Measurements from ENCODE around the gene ZBTB16. TPM values are rescaled to one million over a fixed set of nuclear protein-coding genes. Genes with fewer than 3 reads are reported as not detected.
A peak's percentile ranks its signal among the peaks of the same experiment; 100 is the strongest.

The ZBTB16 gene
- total RNA-seq, 1 experiment from 2014 or later, result not detected

DNA sequence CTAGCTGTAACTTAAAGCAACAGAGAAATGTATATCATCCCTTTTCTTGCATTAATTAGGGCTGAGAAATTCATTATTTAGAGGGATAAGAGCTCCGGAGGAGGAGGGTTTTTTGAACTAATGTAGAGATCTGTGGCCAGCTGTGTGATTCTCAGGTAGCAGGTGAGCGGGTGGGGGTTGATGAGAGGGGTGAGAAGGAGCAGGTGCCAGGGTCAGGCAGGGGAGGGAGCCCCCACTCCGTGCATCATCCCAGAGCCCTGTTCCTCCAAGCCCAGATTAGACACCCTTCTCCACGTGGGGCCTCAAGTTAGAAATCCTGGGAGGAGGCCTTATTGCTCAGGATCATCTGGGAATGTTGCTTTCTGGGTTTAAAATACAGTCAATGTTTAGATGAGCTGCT is 24.9 kb downstream of the ZBTB16 start:
- DNase-seq (ENCODE audit: low read depth), result no peak

DNA sequence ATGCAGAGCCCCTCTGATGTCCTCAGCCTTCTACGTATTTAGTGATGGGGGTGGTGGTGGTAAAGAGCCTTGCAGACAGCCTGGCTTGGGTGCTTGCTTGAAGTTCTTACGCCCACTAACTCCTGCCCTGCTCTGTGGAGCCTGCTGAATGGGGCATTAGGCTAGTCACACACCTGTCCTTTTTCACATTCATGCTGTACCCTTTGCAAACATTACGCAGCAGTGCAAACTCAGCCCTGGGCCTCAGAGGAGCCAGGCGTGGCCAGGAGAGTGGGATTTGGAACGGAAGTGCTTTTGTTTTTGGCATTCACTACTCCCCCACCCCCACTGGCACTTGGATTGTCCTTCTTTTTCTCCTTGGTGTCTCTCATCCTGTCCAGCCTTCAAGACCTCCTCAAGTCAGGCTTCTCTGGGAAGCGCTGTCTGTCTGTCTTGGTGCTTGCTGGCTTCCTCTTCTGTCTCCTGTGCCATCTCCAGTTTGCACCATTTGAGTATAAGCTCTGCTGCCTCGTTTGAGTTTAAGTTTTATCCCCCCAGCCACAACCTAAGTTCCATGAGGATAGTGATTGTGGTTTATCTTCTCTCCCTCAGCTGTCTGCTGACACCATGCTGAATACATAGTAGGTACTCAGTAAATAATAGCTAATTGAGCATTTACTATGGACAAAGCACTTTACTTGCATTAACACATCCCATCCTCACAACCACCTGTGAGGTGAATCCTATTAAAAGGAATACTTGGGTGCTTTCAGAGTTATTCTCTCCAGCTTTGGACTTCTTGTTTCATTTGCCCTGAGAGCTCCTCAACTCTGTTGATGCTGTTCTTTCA is 26.7 kb downstream of the ZBTB16 start:
- no peak for DNase-seq (ENCODE audit: low read depth)

DNA sequence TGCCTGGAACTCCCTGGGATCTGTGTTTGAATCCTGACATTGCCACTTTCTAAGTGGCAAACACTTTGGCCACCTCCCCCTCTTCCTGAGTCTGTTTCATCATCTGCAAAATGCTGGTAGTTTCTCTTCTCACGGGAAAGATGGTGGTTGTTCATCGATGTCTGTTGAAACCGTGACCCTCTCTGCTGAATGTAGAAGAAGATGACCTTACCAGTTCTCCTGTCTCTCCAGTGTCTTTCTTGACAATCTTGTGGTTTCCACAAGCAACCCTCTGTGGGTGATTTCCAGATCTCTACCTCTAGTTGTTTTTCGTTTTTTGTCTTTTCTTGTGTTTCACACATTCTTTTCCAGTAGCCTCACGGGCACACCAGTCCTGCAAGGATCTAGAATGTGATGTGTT is 27.5 kb downstream of the ZBTB16 start:
- no peak for DNase-seq (ENCODE audit: low read depth)

DNA sequence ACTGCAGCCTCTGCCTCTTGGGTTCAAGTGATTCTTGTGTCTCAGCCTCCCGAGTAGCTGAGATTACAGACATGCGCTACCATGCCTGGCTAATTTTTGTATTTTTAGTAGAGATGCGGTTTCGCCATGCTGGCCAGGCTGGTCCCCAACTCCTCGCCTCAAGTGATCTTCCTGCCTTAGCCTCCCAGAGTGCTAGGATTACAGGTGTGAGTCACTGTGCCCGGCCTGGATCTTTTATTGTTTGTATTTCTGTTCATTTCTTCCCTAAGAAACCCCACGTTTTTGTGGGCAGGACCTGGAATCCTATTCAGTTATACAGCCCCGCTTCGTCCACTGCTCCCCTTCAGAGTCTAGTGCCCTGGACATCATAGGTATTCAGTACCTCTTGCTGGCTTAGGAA is 28.7 kb downstream of the ZBTB16 start:
- peak; percentile 65 for DNase-seq (ENCODE audit: low read depth)

DNA sequence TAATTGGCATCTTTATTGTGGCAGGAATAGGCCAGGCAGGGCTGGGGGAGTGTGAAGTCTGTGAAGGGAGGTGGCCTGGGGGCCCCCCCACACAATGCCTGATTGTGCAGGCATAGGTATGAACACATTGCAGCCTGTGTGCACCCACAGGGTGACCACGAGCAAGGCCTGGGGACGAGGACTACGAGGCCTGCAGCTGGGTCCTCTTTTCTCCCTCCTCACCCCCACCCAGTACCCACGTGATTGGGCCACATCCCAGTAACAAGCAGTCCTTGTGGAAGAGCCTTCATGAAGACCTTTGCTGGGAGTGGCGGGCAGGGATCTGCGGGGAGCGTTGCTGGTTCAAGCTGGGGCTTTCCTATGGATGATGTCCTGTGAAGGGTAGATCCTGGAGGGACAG is 29.3 kb downstream of the ZBTB16 start:
- no peak for DNase-seq (ENCODE audit: low read depth)

DNA sequence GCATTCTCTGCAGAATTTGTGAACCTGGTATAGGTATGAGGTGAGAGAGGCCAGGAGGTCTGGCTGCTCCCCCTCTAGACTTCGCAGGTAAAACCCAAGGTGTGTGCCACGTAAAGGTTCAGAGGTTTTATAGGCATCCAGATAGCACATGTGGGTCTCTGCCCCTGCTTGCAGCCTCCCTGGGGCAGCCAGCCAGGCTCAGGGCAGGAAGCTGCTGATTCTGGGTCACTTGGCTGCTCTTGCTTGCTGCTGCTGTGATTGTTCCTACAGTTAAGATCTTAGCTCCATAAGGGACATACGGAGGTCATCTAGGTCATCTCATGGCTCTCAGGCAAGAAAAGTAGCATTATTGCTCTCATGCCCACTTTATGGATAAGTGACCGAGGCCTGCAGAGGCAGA is 30.2 kb downstream of the ZBTB16 start:
- no peak for DNase-seq (ENCODE audit: low read depth)

DNA sequence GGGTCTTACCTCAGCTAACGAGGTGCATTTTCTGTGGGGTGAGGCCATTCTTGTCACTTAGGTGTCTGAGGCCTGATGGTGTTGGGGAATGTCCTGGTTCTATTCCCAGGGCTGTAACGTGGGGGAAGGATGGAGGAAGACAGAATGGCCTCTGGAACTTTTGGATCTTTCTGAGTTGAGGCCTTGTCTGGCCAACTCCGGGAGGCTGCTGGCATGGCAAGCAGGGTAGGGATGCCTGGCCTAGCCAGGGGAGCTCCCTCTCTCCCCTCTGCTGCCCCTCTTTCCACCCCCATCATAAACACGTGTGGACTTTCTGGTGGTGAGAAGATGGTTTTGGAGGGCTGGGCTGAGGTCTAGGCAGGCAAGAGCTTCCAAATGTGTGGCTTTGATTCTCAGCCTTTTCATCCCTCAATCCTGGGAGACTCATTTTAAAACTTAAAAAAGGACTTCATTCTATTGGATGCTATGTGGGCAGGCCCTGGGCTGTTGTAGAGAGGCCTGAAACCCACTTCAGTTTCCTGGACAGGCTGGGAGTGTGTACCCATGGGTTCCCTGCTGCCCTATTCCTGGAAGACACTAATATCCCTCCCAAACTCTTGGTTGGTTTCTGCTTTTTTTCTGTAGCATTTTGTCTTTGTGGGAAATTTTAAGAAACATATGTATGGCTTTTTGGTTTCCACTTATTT is 30.9 kb downstream of the ZBTB16 start:
- DNase-seq (ENCODE audit: low read depth), result no peak

DNA sequence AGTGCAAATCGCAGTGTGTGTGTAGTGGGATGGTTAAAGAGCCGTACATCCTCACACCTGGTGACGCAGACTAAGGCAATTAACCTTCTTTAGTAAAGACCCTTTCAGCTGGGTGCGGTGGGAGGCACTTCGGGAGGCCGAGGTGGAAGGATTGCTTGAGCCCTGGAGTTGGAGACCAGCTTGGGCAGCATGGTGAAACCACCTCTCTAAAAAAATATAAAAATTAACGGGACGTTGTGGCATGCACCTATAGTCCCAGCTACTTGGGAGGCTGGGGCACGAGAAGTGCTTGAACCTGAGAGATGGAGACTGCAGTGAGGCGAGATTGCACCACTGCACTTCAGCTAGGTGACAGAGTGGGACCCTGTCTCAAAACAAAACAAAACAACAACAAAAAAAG is 31.5 kb downstream of the ZBTB16 start:
- no peak for DNase-seq (ENCODE audit: low read depth)

DNA sequence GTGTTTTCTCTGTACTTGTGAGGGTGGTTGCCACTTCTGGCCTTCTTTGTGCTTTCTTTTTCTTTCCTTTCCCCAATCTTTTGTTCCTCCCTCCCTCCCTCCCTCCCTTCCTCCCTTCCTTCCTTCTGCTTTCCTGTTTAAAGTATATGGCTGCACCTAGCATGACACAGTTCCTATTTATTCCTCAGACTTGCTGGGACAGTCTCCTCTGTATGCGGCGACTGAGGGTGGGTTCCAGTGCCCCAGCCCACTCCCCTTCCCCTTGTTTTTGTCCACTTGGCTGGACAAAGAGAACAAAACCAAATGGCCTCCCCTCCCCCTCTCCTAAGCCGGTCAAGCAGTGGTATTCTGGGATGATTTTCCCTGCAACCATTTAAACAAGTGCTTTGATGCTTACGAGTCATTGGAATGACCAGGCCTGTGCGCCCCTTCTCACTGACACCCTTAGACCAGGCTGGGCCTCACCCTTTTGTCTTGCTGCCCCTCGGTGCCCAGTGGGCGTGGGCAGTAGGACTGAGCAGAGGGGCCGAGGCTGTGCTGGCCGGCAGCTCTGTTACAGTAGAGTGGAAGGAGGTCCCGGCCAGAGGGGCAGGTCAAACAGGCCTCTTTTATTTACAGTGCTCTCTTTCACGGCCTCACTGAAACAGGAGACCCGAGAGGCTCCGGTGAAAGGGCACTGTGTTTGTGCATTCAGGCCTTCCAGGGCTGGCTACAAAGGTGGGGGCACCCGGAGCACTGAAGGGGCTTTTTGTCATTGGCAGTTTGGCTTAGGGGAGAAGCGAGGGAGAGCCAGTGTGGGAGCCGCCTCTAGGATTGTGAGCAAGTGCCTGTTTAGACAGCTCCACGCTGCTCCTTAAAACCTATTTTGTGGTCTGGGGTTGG is 32.2 kb downstream of the ZBTB16 start:
- DNase-seq (ENCODE audit: low read depth), result no peak

DNA sequence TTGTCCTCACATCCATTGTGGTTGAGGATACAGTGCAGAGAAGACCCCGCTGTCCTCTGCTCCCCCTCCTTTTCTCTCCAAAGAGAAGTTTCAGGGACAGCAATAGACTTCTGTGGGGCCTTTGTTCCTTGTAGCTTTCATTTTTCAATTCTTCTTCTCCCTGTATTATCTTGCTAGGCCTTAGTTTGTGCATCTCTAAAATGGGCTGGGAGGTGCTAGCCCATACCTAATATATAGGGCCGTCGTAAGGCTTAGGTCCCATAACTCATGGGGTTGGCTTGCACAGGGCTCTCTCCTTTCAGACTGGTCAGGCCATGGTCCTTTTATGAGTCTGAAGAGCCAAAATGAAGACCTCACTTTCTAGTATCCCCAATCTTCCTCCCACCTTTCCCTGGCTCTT is 33.0 kb downstream of the ZBTB16 start:
- no peak for DNase-seq (ENCODE audit: low read depth)

DNA sequence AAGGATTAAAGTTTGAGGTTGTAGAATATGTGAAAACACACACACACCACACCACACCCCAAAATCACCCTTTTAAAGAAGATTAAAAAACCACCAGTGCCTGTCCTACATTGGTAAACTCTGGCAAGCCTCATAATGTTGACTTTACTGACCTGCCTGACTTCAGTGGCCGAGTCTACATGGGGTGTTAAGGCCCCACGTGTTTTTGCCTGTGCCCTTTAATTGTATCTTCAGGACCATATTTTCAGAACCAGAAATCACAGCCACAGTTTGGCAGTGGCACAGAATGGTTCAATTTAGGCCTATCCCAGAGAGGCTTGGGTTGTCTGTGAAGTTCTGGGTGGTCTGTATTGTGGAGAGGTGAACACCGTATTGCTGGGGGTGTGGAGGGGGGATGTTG is 33.4 kb downstream of the ZBTB16 start:
- no peak for DNase-seq (ENCODE audit: low read depth)

DNA sequence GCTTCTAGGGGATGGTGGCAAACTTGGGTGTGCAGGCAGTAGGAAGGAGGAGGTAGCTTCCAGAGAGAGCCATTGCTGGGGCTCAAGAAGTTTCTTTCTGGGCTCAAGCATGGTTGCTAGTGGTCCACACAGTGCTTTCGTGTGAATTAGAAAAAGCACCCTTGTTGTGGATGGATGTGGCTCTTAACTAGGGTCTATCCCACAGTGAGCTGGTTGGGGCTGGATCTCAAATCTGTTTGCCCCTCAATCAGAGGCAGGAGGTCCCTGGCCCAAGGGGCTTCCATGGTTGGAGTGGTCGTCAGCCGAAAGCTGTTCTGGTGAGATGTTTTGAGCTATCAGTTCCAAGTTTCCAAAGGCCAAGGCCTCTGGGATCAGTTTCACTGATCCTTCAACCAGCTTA is 35.0 kb downstream of the ZBTB16 start:
- DNase-seq (ENCODE audit: low read depth), result no peak

DNA sequence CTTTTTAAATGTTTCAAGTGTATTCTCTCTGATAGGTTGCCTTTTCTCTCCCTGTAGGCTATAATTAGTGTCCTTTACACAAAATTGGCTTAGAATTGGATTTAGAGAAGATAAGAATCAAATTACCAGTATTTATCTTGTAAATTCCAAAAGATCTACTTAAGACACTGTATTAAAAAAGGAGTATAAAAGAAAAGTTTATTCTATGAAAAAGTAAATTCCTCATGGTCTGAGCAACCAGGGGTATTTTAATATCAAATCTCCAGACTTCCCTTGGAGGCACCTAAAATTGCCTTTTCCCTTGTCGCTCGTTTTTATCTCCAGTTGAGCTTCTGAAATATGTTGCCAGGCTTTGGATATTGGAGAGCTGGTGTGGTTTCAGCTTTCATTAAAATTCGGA is 36.4 kb downstream of the ZBTB16 start:
- DNase-seq (ENCODE audit: low read depth), result no peak

DNA sequence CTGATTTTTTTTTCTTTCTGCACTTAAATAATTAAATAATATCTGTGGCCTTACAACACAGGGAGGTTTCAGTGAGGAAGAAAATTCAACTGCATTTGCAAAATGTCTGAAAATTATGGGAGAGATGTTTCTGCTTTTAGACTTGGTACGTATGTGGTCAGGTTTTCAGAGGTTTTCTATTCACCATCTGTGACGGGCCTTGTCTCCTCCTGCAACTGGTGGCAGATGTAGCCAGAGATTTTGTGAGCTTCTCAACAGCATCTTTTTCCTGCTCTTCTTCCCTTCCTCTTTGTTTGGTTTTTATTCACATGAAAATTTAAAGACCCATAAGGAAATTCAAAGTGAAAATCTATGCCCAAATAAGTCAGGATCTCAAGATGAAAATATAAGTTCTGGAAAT is 38.3 kb downstream of the ZBTB16 start:
- DNase-seq (ENCODE audit: low read depth), result no peak

DNA sequence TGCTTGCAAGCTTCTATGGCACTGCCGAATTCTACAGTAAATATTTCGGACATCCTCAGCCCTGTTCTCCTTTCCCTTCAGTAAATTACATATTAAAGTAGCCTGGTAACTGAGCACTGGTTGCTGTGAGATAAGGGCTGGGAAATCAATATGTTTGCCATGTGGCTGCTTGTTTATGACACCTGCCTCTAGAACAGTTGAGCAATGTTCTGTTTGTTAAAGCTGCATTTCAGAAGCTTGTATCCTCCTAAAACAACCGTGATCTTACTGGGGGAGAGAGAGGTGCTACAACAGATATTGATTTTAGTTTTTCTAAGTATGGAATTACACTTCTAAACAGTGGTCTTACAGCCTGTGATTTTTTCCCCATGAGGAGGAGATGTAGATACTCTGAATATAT is 39.4 kb downstream of the ZBTB16 start:
- DNase-seq (ENCODE audit: low read depth), result no peak

DNA sequence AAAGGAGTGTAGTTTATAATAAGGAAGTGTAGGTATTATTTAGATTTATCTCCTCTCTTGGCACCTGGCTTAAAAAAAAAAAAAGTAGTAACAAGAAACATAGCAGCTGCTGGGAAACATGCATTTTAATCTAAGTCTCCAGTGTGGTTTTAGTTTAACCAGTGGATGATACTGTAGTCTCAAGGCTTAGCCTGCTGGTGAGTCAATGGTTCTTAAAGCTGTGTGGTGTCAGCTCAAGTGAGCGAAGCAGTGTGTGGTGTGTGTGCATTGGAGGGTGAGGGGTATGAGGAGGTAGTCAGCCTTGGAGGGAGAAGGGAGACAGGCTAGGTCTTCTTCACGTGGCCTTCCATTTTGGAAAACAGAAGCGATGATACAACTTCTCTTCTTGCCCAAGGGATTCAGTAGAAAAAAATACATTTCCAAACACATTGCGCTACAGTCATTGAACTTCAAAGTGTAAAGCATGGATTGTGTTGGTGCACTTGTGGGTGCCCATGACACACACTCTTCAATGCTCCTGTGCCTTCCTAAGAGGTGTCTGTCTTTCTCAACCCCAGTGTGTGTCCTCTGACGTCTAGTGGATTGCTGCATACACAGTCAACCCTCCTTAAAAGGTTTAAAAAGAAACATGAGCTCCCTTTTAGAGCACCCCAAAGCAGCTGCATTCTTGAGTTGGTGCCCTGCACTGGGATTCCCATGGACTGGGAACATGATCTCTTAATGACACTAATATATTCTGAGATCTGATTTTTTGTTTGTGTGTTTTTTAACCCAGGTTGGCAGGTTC is 40.1 kb downstream of the ZBTB16 start:
- no peak for DNase-seq (ENCODE audit: low read depth)

DNA sequence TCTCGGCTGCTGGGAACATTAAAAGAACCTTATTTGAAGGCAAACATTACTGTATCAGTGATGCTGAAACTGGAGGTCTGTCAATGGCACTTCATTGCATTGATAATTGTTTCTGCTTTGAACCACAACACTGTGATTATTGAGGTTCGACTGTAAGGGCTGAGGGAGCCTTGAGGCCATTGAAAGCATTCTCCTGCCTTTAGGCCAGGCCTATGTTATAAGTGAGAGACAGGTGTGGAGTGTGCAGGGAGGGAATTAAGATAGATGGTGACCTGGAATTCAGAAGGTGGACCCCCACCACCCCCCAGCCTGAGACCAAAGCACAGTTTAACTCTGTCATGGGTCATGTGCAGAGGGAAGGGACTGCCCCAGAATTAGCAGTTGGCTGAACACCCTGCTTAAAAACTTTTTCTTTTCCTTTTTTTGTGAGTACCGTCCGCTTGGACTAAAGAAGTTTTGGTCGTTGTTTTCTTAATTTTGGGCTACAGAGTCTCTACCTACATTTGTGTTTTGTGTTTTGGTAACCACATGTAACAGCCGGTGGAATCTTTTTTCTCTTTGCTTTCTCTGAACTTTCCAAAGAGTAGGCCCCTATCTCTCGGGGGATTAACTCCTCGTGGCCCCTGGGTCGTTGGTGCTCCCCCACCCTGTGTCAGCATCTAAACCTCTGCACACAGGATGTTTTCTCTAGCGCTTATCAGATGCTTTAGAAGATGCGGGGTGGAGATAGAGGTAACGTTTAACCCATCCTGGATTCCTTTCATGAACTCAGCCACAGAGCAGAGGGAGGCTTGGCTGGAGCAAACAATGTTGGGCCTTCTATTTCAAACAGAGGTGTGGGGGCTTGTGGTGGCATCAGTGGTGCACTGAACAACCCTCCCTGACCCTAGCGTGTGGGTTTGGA is 43.7 kb downstream of the ZBTB16 start:
- no peak for DNase-seq (ENCODE audit: low read depth)

DNA sequence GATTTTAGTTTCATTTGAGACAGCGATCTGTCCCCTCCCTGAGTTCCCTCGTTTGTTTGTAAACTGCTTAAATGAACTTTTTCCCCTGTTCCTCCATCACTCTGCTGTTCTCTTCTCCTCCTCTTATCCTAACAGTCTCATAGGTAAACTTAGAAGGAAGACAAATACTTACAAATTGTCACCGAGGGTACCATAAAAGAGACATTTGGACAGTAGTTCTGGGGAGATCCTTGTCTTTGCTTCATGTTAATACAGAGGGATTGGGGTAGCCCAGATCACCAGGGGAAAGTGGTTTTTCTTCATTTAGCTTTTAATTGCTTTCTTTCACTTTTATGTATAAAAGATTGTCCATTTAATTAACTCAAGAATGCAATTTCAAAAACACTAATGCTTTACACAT is 46.1 kb downstream of the ZBTB16 start:
- DNase-seq (ENCODE audit: low read depth), result no peak

DNA sequence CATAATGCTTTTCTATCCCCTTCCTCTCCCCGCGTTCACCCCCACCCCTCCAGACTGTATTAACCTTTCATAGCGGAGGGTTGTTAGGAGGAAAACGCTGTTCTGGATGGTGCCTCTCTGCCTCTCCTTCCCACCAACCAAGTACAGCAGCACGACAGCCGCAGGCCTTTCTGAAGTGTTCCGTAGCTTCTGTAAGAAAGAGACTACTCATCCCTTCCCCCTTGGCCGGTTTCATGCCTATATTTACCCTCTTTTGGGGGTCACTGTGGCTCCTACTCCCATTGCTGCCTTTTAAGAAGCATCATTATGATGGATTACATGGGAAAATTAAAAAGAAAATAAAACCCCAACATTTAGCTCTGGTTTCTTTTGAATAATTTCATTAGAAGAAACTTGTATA is 46.5 kb downstream of the ZBTB16 start:
- no peak for DNase-seq (ENCODE audit: low read depth)

DNA sequence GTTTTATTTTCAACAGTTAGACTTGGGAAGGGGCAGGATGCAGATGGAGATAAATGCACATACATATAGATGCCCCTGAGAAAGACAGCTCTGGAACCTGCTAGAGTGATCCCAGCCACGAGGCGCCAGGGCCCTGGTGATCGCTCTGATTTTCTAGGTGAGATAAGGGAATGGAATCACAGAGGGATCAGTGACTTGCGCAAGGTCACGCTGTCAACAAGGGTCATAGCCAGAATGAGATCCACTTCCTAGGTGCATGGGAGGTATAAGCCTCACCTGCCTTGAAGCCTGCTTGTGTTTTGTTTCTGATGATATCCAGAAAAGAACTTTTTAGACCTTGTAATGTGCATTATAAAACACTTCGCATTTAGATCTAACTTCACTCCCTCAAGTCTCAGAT is 47.5 kb downstream of the ZBTB16 start:
- DNase-seq (ENCODE audit: low read depth), result no peak
